Gastrocnemius medialis (tissue), 4 donors: ENCODE data around the gene ACTN2.

Experiments used
- POLR2A ChIP-seq, 2 donors: fragments of 450-650 bp; IDR thresholded peaks; one replicate each; pipeline ENCODE4 v1.6.1; 2017; ENCODE audit warnings: antibody characterized with exemption in 2 of 2, mild to moderate bottlenecking in 2 of 2, moderate library complexity in 2 of 2
- TF ChIP-seq, protein P1 (sequence below), 5 experiments: fragments of 450-650 bp in 3 of 5; fragments of 200-600 bp in 2 of 5; sonication (generic) in 2 of 5; IDR thresholded peaks in 4 of 5; conservative IDR thresholded peaks in 1 of 5; 1 replicate in 4 of 5; 2 replicates in 1 of 5; pipeline ENCODE4 v1.5.1; 2016 to 2019; ENCODE audit warnings: antibody characterized with exemption in 5 of 5, mild to moderate bottlenecking in 3 of 5, moderate library complexity in 3 of 5

DNA sequence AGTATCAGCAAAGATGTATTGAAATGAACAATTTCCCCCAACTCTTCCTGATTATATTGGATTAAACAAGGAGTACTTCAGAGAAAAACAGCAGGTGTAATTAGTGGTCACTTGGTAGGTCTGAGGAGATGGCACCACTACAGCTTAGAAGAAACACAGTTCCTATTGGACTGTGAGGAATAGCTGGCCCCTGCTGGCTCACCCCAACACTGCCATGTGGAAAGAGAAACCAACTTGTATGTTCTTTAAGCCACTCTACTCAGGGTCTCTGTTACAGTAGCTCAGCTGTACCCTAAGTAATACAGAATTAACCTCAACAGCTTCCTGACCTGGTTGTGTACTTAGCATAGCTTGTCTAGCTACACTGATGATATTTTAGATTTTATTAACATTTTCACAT lies 82.3 kb downstream of the ACTN2 start:
- no peak for TF ChIP-seq POLR2A (IDR thresholded peaks at IDR 0.05)
- TF ChIP-seq, protein P1, sequence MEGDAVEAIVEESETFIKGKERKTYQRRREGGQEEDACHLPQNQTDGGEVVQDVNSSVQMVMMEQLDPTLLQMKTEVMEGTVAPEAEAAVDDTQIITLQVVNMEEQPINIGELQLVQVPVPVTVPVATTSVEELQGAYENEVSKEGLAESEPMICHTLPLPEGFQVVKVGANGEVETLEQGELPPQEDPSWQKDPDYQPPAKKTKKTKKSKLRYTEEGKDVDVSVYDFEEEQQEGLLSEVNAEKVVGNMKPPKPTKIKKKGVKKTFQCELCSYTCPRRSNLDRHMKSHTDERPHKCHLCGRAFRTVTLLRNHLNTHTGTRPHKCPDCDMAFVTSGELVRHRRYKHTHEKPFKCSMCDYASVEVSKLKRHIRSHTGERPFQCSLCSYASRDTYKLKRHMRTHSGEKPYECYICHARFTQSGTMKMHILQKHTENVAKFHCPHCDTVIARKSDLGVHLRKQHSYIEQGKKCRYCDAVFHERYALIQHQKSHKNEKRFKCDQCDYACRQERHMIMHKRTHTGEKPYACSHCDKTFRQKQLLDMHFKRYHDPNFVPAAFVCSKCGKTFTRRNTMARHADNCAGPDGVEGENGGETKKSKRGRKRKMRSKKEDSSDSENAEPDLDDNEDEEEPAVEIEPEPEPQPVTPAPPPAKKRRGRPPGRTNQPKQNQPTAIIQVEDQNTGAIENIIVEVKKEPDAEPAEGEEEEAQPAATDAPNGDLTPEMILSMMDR (IDR thresholded peaks at IDR 0.05 in 4 of 5, conservative IDR thresholded peaks at IDR 0.05 in 1 of 5): no peak
